Mesendoderm (in vitro differentiated cells): Measurements from ENCODE around the gene TCL1A.

ENCODE experiments used
- DNase-seq: peaks from one replicate; pipeline ENCODE4 v3.0.0; 2013
- H2AK5ac ChIP-seq: 2 replicates; pipeline ENCODE4 v1.6.1; 2013; ENCODE audit warnings: low read length, inconsistent platforms
- H2BK120ac ChIP-seq: 2 replicates; pipeline ENCODE4 v1.6.1; 2013; ENCODE audit warnings: low read depth, mild to moderate bottlenecking, low read length, moderate library complexity, mixed read lengths
- H2BK15ac ChIP-seq: replicated peaks from 2 replicates; pipeline ENCODE4 v1.6.1; 2013; ENCODE audit warnings: low read depth, mild to moderate bottlenecking, moderate library complexity
- H2BK5ac ChIP-seq: 2 replicates; pipeline ENCODE4 v1.6.1; 2013; ENCODE audit warnings: low read length, inconsistent platforms
- H3K18ac ChIP-seq: 2 replicates; pipeline ENCODE4 v1.6.1; 2013; ENCODE audit warnings: mild to moderate bottlenecking, low read length, mixed read lengths
- H3K23ac ChIP-seq: one replicate; pipeline ENCODE4 v1.6.1; 2013; ENCODE audit warnings: low read length
- H3K27ac ChIP-seq: 2 replicates; pipeline ENCODE4 v1.5.1; 2013; ENCODE audit warnings: low read depth, mild to moderate bottlenecking, inconsistent platforms, low read length, moderate library complexity
- H3K27me3 ChIP-seq: 2 replicates; pipeline ENCODE4 v1.6.1; 2013; ENCODE audit warnings: low read length, control low read depth, mild to moderate bottlenecking, inconsistent platforms; ENCODE audit not compliant: insufficient read depth, poor library complexity
- H3K36me3 ChIP-seq: 2 replicates; pipeline ENCODE4 v1.6.1; 2013; ENCODE audit warnings: low read length, inconsistent platforms; ENCODE audit not compliant: control insufficient read depth, insufficient read depth
- H3K4ac ChIP-seq: one replicate; pipeline ENCODE4 v1.6.1; 2013; ENCODE audit warnings: low read depth, mild to moderate bottlenecking, low read length, moderate library complexity
- H3K4me1 ChIP-seq: 2 replicates; pipeline ENCODE4 v1.6.1; 2013; ENCODE audit warnings: low read depth, low read length, inconsistent platforms; ENCODE audit not compliant: control insufficient read depth
- H3K4me2 ChIP-seq: 2 replicates; pipeline ENCODE4 v1.6.1; 2013; ENCODE audit warnings: low read length
- H3K4me3 ChIP-seq: 2 replicates; pipeline ENCODE4 v1.5.1; 2013; ENCODE audit warnings: mild to moderate bottlenecking, low read length
- H3K56ac ChIP-seq: one replicate; pipeline ENCODE4 v1.6.1; 2013; ENCODE audit warnings: low read length
- H3K79me1 ChIP-seq: 2 replicates; pipeline ENCODE4 v1.6.1; 2013; ENCODE audit warnings: low read length, inconsistent platforms
- H3K79me2 ChIP-seq: 2 replicates; pipeline ENCODE4 v1.6.1; 2013; ENCODE audit warnings: mild to moderate bottlenecking, low read length; ENCODE audit not compliant: control insufficient read depth, insufficient read depth
- H3K9ac ChIP-seq: 2 replicates; pipeline ENCODE4 v1.6.1; 2013; ENCODE audit warnings: low read length, inconsistent platforms
- H4K5ac ChIP-seq: one replicate; pipeline ENCODE4 v1.6.1; 2013; ENCODE audit warnings: low read length
- H4K8ac ChIP-seq: one replicate; pipeline ENCODE4 v1.6.1; 2013; ENCODE audit warnings: low read depth, mild to moderate bottlenecking, control low read depth, low read length, moderate library complexity
- WGBS: extraction: QIAGEN DNeasy Blood & Tissue Kit; methylation state at CpG from one replicate; pipeline ENCODE4 v1.1.7; 2013; ENCODE audit warnings: low lambda C conversion rate, missing lambda C conversion rate; ENCODE audit not compliant: insufficient coverage; ENCODE audit errors: extremely low coverage; 5-methylcytosine and 5-hydroxymethylcytosine counted together

Gene TCL1A

DNA sequence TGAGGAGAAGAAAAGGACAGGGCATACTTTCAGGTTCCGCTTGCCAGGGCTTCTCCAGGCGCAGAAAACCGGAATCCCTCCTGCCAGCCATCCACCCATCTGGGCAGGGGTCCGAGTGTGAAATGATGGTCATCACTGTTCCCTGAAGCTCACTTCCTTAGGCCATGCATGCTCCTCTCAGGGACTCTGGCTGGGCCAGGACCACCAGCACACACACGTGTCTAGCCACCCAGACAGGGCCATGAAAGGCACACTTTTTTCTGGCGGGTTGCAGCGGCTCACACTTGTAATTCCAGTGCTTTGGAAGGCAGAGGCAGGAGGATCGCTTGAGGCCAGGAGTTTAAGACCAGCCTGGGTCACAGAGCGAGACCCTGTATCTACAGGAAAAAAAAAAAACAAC is 1.5 kb downstream of the TCL1A start:
- Histone ChIP-seq H4K8ac (no peak overlapping the region), H3K4ac (no peak overlapping the region), H3K4me1 (no peaks in the 10 kb centered on the region), H3K27ac (no peak overlapping the region), H2BK120ac (no peak overlapping the region), H2BK15ac (no peak overlapping the region), H2AK5ac (no peak overlapping the region), H3K79me2 (no peaks in the 10 kb centered on the region), H3K36me3 (no peaks in the 10 kb centered on the region), H4K5ac (no peak overlapping the region), H2BK5ac (no peak overlapping the region), H3K56ac (no peak overlapping the region), H3K4me3 (no peak overlapping the region), H3K18ac (no peak overlapping the region), H3K27me3 (no peaks in the 10 kb centered on the region), H3K9ac (no peak overlapping the region), H3K23ac (no peak overlapping the region), H3K79me1 (no peaks in the 10 kb centered on the region), H3K4me2 (no peak overlapping the region)
- DNase-seq: no peak
- WGBS: no CpG with 5 or more reads among the region's 9 CpGs

DNA sequence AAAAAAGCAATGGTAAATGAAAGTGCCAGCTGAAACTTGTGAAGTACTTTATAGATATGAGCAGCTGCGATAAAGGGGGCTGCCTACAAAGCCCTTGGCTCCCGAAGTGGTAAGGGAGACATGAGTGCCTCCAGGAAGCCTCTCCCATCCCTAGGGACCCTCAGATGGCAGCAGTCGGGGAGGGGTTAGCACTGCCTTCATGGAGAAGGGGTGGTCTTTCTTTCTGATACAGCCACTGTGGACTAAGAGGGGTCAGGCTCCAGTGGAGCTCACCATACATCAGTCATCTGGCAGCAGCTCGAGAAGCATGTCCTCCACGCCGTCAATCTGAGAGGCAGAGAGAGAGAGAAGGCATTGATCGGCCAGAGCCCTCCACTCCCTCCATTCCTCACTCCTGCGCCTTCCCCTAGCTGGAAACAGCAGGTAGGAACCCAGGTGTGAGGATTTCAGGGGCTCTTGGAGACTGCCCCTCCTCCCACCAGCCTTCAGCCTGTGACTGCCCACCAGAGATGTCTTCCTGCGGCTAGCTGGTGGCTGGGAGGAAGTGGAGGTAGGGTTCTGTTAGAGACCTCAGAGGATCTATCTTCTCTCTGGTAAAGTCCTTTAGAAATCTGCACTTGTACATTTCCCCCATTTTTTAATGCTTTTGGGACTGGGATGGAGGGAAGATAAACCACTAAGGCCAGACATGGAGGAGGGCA is 2.3 kb downstream of the TCL1A start:
- H3K79me1 ChIP-seq: no peaks in the 10 kb centered on the region
- no peak overlapping the region for H3K4me3 ChIP-seq
- H3K4ac ChIP-seq: no peak overlapping the region
- H3K27me3 ChIP-seq: no peaks in the 10 kb centered on the region
- no peak overlapping the region for H3K18ac ChIP-seq
- H2AK5ac ChIP-seq: no peak overlapping the region
- no peak overlapping the region for H3K56ac ChIP-seq
- H4K8ac ChIP-seq: no peak overlapping the region
- H4K5ac ChIP-seq: no peak overlapping the region
- H3K36me3 ChIP-seq: no peaks in the 10 kb centered on the region
- H2BK120ac ChIP-seq: no peak overlapping the region
- H3K9ac ChIP-seq: no peak overlapping the region
- H3K23ac ChIP-seq: no peak overlapping the region
- H2BK5ac ChIP-seq: no peak overlapping the region
- H3K4me2 ChIP-seq: no peak overlapping the region
- no peaks in the 10 kb centered on the region for H3K79me2 ChIP-seq
- DNase-seq: no peak
- WGBS: no CpG with 5 or more reads among the region's 9 CpGs
- H3K27ac ChIP-seq: no peak overlapping the region
- no peak overlapping the region for H2BK15ac ChIP-seq
- no peaks in the 10 kb centered on the region for H3K4me1 ChIP-seq

DNA sequence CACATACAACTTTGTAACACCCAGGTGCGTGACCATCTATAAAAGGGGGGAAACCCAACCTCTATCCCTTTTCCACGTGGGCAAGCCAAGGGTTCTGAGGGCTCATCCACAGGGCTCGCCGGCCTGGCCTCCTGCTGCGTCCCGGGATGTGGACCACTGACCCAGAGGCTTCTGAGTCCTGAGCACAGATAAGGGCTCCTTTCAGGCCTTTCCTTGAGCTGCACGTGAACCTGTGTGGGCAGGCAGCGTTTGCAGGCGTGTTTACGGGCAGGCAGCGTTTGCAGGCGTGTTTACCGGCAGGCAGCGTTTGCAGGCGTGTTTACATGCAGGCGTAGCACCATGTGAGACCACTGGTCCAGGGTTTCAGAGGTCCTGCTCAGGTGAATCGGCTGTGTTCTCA is 3.8 kb downstream of the TCL1A start:
- Histone ChIP-seq H3K4me1 (no peaks in the 10 kb centered on the region), H3K79me1 (no peaks in the 10 kb centered on the region), H3K9ac (no peak overlapping the region), H3K56ac (no peak overlapping the region), H2BK5ac (no peak overlapping the region), H3K4ac (no peak overlapping the region), H3K27ac (no peak overlapping the region), H3K4me3 (no peak overlapping the region), H4K8ac (no peak overlapping the region), H3K23ac (no peak overlapping the region), H3K79me2 (no peaks in the 10 kb centered on the region), H3K27me3 (no peaks in the 10 kb centered on the region), H4K5ac (no peak overlapping the region), H2AK5ac (no peak overlapping the region), H2BK15ac (no peak overlapping the region), H3K36me3 (no peaks in the 10 kb centered on the region), H2BK120ac (no peak overlapping the region), H3K4me2 (no peak overlapping the region), H3K18ac (no peak overlapping the region)
- no CpG with 5 or more reads among the region's 17 CpGs for WGBS
- no peak for DNase-seq

DNA sequence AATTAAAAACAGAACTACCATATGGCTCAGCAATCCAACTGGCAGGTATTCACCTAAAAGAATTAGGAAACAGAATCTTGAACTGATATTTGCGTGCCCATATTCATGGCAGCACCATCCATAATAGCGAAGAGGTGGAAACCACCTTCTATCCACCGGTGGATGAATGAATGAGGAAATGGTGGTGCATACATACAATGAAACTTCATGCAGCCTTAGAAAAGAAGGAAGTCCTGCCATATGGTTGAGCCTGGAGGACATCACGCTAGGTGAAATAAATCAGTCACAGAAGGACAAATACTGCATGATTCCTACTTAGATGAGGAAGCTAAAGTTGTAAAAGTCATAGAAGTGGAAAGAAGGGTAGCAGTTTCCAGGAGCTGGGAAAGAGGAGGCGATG is 6.6 kb downstream of the TCL1A start:
- Histone ChIP-seq H3K4me1 (no peaks in the 10 kb centered on the region), H3K4me2 (no peak overlapping the region), H3K23ac (no peak overlapping the region), H3K18ac (no peak overlapping the region), H2BK15ac (no peak overlapping the region), H2AK5ac (no peak overlapping the region), H3K4me3 (no peak overlapping the region), H4K8ac (no peak overlapping the region), H3K4ac (no peak overlapping the region), H3K27me3 (peaks cover under 1% of the 10 kb centered on the region), H4K5ac (no peak overlapping the region), H2BK120ac (no peak overlapping the region), H3K56ac (no peak overlapping the region), H3K36me3 (no peaks in the 10 kb centered on the region), H3K79me1 (no peaks in the 10 kb centered on the region), H3K79me2 (no peaks in the 10 kb centered on the region), H3K27ac (no peak overlapping the region), H2BK5ac (no peak overlapping the region), H3K9ac (no peak overlapping the region)
- no peak for DNase-seq
- no CpG with 5 or more reads among the region's 5 CpGs for WGBS

DNA sequence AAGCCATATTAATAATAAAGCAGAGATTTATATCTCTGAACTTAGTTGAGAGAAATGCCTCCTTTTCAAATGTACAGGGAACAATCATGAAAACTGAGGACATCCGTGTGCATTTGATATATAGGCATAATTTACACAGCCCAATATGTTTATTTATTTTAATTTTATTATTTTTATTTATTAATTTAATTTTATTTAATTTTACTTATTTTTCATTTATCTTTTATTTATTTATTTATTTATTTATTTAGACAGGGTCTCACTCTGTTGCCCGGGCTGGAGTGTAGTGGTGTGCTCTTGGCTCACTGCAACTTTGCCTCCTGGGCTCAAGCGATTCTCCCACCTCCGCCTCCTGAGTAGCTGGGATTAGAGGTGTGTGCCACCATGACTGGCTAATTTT is 8.4 kb downstream of the TCL1A start:
- WGBS: no CpG with 5 or more reads among the region's 4 CpGs

DNA sequence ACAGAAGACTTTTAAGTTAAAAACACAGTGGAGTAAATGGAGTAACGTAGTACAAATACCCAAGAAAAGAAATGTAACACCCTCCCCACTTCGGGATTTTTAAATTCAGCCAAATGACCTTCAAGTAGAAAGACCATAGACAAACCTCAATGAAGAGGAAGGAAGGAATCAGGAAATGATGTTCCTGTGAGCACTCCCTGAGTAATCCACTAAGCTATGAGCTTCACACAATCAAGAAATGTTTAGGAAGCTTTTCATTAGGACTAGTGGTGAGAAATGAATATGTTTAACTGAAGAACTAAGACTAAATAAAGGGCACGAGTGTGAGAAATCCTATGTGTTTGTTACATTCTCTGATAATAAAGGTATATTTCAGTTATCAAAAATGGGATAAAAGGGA is 10.1 kb downstream of the TCL1A start:
- Histone ChIP-seq H2BK15ac (no peak overlapping the region), H3K56ac (no peak overlapping the region), H3K4me1 (no peaks in the 10 kb centered on the region), H4K5ac (no peak overlapping the region), H2BK5ac (no peak overlapping the region), H2BK120ac (no peak overlapping the region), H3K4me3 (no peak overlapping the region), H3K79me1 (no peaks in the 10 kb centered on the region), H3K4me2 (no peak overlapping the region), H4K8ac (no peak overlapping the region), H3K18ac (no peak overlapping the region), H3K4ac (no peak overlapping the region), H2AK5ac (no peak overlapping the region), H3K79me2 (no peaks in the 10 kb centered on the region), H3K27ac (no peak overlapping the region), H3K36me3 (no peaks in the 10 kb centered on the region), H3K27me3 (peaks cover 3% of the 10 kb centered on the region), H3K9ac (no peak overlapping the region), H3K23ac (no peak overlapping the region)
- DNase-seq: no peak
- no CpG with 5 or more reads among the region's 3 CpGs for WGBS

More for the DNA sequence above, 8.4 kb downstream of the TCL1A start:
- Histone ChIP-seq H3K27me3 (peaks cover 3% of the 10 kb centered on the region), H3K4ac (no peak overlapping the region), H3K79me2 (no peaks in the 10 kb centered on the region), H2BK15ac (no peak overlapping the region), H3K9ac (no peak overlapping the region), H3K18ac (no peak overlapping the region), H4K8ac (no peak overlapping the region), H2AK5ac (no peak overlapping the region), H4K5ac (no peak overlapping the region), H3K4me3 (no peak overlapping the region), H3K4me1 (no peaks in the 10 kb centered on the region), H3K27ac (no peak overlapping the region), H3K56ac (no peak overlapping the region), H2BK5ac (no peak overlapping the region), H3K79me1 (no peaks in the 10 kb centered on the region), H3K23ac (no peak overlapping the region), H3K4me2 (no peak overlapping the region), H3K36me3 (no peaks in the 10 kb centered on the region), H2BK120ac (no peak overlapping the region)
- no peak for DNase-seq
